Duodenal mucosa (tissue), 2 donors: ENCODE measurements around the gene SSX2IP.

Experiments
- H3K27ac ChIP-seq: one replicate; pipeline ENCODE4 v1.7.0; 2013; ENCODE audit warnings: low read depth, low read length
- H3K27me3 ChIP-seq, 2 donors: one replicate each; pipeline ENCODE4 v1.7.0; 2013; ENCODE audit warnings: low read length in 2 of 2, control low read depth in 1 of 2; ENCODE audit not compliant: insufficient read depth in 2 of 2, control insufficient read depth in 1 of 2
- H3K36me3 ChIP-seq, 2 donors: one replicate each; pipeline ENCODE4 v1.7.0; 2013; ENCODE audit warnings: low read length in 2 of 2, control low read depth in 1 of 2; ENCODE audit not compliant: insufficient read depth in 2 of 2, control insufficient read depth in 1 of 2
- H3K4me1 ChIP-seq, 2 donors: one replicate each; pipeline ENCODE4 v1.7.0; 2013; ENCODE audit warnings: low read length in 2 of 2, control low read depth in 1 of 2; ENCODE audit not compliant: insufficient read depth in 2 of 2, control insufficient read depth in 1 of 2
- H3K4me3 ChIP-seq, 2 donors: one replicate each; pipeline ENCODE4 v1.7.0; 2013; ENCODE audit warnings: low read length in 2 of 2, low read depth in 1 of 2
- H3K9ac ChIP-seq, 2 donors: one replicate each; pipeline ENCODE4 v1.7.0; 2013; ENCODE audit warnings: low read length in 2 of 2, low read depth in 1 of 2
- H3K9me3 ChIP-seq, 2 donors: one replicate each; pipeline ENCODE4 v1.7.0; 2013; ENCODE audit warnings: low read length in 2 of 2, control low read depth in 1 of 2; ENCODE audit not compliant: control insufficient read depth in 1 of 2

Gene SSX2IP

DNA sequence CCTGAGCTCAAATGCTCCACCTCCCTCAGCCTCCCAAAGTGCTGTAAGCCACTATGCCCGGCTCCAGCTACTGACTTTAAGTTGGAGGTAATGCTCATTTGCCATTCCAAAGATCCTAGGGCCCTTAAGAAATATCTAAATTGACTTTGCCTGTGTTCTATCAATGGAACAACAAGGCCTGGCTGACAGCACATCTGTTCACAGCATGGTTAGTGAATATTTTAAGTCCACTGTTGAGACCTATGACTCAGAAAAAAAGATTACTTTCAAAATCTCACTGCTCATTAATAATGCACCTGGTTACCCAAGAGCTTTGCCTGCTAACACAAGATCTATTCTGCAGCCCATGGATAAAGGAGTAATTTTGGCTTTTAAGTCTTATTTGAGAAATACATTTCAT, 3.5 kb upstream of the SSX2IP start:
- Histone ChIP-seq H3K36me3 (no peaks in the 10 kb centered on the region), H3K9me3 (no peaks in the 10 kb centered on the region), H3K4me1 (peaks cover 23 to 37% of the 10 kb centered on the region in 2 donors), H3K27ac (no peak overlapping the region), H3K4me3 (no peak overlapping the region), H3K27me3 (no peaks in the 10 kb centered on the region), H3K9ac (no peak overlapping the region)

DNA sequence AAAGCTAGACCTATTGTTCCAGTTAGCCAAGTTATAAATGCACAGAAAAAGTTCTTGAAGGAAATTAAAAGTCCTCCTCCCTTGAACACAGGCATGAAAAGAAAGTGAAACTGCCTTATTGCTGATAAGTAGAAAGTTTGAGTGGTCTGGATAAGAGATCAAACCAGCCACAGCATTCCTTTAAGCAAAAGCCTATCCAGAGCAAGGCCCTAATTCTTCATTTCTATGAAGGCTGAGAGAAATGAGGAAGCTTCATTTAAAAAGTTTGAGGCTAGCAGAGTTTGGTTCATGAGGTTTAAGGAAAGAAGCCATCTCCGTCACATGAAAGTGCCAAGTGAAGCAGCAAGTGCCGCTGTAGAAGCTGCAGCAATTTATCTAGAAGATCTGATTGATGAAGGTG, 2.7 kb upstream of the SSX2IP start:
- Histone ChIP-seq H3K9ac (peak overlapping the region; percentile 17 to 33), H3K27me3 (no peaks in the 10 kb centered on the region), H3K9me3 (no peaks in the 10 kb centered on the region), H3K36me3 (no peaks in the 10 kb centered on the region), H3K27ac (no peak overlapping the region), H3K4me1 (peaks cover 24 to 35% of the 10 kb centered on the region in 2 donors), H3K4me3 (peak overlapping the region in 1 of 2 donors; percentile 50)

DNA sequence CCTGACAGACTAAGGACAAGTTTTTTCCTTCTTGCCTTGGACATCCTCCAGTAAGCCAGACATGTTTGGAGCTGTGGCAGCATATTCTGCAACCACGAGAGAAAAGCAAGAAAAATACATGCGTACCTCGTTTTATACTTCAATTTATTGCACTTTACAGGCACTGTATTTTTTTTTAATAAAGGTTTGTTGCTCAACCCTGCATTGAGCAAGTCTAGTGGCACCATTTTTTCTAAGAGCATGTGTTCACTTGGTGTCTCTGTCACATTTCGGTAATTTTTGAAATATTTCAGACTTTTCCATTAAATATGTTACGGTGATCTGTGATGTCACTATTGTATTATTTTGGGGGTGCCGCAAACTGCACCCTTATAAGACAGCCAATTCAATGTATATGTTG, 2.1 kb upstream of the SSX2IP start:
- H3K27me3 ChIP-seq, result no peaks in the 10 kb centered on the region
- H3K4me1 ChIP-seq, result peaks cover 24 to 36% of the 10 kb centered on the region in 2 donors
- peak overlapping the region in 1 of 2 donors; percentile 33 for H3K9ac ChIP-seq
- no peaks in the 10 kb centered on the region for H3K9me3 ChIP-seq
- no peak overlapping the region for H3K4me3 ChIP-seq
- H3K27ac ChIP-seq, result no peak overlapping the region
- H3K36me3 ChIP-seq, result no peaks in the 10 kb centered on the region

DNA sequence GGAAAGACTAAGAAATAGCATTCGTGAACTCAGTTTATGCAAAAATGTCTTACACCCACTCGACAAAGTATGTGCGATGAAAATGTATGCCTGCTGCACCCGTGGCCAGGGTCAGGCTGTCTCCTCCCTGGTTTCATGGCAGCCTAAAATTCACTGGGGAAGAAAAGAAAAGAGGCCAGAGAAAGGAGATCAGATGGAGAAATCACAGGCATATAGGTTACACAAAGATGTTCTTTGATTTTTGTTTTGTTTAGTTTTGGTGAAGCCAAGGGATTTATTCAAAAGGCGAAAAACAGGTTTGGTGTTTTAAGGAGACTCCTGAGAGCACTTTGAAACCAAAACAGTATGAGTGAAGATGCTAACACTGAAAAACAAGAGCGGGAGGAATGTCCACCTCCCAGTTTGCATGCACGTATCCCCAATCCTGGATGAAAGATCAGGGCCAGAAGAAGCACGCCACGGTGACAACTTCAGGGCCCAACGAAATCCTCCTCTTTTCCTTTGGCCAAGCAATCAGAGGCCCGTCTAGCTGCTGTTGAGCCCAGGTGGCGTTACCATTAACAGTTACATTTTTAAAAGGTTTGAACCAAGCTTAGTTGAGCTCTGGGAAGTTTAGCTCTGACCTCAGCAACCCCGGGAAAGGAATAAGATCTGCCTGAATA, 992 bp upstream of the SSX2IP start:
- H3K4me3 ChIP-seq, result peak overlapping the region; percentile 69 to 86
- no peaks in the 10 kb centered on the region for H3K27me3 ChIP-seq
- peaks cover 24 to 39% of the 10 kb centered on the region in 2 donors for H3K4me1 ChIP-seq
- H3K27ac ChIP-seq, result peak overlapping the region; percentile 78
- no peaks in the 10 kb centered on the region for H3K36me3 ChIP-seq
- H3K9ac ChIP-seq, result peak overlapping the region; percentile 76 to 82
- no peaks in the 10 kb centered on the region for H3K9me3 ChIP-seq

DNA sequence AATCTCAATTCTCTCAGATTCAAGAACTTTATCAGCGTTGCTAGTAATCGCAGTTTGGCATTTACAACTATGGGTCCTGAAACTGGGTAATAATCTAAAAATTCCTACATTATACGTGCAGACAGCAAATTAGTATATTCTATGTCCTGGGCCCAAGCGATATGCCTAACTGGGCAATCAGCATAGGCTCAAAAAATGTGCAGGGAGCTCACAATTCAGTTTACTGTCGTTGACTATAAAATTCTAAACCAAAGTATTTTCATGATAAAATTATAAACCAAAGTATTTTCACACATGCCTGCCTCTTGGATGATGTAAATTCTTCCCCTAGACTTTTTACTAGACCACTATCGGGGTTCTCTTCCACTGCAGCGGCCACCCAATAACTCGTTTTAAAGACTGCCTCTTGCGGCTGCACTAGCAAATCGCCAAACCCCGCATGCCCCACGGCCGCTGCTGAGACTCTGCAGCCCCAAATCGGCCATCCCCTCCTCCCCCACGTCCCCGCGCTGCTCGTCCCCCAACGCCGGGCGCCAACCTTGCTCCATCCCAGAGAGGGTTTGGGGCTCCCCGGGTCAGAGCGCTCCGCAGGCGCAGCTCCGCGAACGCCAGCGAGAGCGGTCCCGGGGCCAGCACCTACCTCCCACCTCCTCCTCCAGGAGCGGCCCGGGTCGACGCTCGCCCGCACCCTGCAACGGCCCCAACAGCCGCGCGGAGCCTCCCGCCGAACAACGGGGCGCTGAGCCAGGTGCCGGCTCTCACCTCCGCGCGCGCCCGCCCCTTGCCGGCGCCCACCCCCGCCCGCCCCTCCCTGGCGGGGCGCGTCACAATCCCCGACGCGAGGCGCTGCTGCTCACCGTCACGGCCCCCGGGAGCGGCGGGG, 506 bp downstream of the SSX2IP start:
- no peaks in the 10 kb centered on the region for H3K27me3 ChIP-seq
- H3K9me3 ChIP-seq, result no peaks in the 10 kb centered on the region
- no peaks in the 10 kb centered on the region for H3K36me3 ChIP-seq
- peaks cover 24 to 39% of the 10 kb centered on the region in 2 donors for H3K4me1 ChIP-seq
- H3K4me3 ChIP-seq, result peak overlapping the region; percentile 69 to 86
- peak overlapping the region; percentile 78 for H3K27ac ChIP-seq
- H3K9ac ChIP-seq, result peak overlapping the region; percentile 67 to 73

DNA sequence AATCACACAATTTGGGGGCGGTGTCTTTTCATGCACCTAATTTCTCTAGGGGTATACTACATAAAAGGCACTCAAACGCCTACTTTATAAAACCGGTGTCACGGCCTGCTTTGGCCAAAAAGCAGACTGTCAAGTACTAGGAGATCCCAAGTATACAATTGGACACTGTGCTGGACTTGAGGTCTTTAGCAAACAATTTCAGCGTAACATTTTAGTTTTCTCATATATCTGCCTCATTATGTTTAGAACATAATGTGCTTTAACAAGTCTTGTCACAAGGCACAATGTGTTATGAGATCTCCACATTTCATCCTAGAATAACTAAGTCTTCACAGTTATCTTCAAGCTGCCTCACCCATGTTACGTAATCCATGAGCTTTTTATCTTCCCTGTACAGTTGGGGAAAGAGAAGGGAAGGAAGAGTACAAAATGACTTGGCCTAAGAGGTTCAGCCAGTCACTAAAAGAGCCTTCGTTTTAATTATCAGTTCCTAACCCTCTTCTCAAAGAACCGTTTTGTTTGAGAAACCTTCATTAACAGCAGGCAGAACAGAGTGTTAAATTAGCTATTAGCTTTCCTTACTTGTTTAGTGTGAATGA, 1.7 kb downstream of the SSX2IP start:
- Histone ChIP-seq H3K36me3 (no peaks in the 10 kb centered on the region), H3K4me3 (peak overlapping the region; percentile 69 to 86), H3K9me3 (no peaks in the 10 kb centered on the region), H3K9ac (peak overlapping the region; percentile 67 to 73), H3K27ac (no peak overlapping the region), H3K27me3 (no peaks in the 10 kb centered on the region), H3K4me1 (peaks cover 24 to 39% of the 10 kb centered on the region in 2 donors)

DNA sequence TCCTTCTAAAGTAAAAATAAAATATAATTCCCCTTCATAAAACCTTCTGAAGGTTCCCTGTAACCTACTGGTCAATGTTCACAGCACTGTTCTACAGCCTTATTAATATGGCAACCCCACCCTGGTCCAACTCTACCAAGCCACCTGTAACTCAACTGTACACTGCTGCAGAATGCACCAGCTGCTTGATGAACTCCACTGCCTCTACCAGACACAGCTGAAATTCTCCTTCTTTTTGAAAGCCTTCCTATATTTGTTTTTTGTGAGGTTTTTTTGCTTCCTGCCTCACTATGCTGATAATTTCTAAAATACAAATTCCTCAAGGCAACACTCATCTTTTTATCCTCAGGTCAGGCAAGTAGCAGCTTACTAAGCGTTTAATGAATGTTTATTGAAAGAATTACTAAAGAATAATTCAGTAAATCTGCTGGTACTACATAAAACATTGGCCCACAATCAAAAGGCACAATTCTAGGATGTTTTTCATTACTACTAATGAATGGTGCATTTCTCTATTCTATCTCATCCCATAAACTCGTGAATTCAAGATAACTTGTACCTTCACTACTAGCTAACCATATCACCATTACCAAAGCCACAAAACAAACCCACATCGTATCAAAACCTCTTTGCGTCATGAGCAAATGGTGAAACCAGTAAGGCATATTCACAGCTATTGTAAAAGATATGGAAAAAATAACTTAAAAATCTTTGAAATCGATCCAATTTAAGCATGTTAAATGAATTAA, 2.4 kb downstream of the SSX2IP start:
- Histone ChIP-seq H3K4me3 (peak overlapping the region in 1 of 2 donors; percentile 5), H3K9me3 (no peaks in the 10 kb centered on the region), H3K9ac (no peak overlapping the region), H3K27me3 (no peaks in the 10 kb centered on the region), H3K4me1 (peaks cover 24 to 36% of the 10 kb centered on the region in 2 donors), H3K36me3 (no peaks in the 10 kb centered on the region), H3K27ac (no peak overlapping the region)

DNA sequence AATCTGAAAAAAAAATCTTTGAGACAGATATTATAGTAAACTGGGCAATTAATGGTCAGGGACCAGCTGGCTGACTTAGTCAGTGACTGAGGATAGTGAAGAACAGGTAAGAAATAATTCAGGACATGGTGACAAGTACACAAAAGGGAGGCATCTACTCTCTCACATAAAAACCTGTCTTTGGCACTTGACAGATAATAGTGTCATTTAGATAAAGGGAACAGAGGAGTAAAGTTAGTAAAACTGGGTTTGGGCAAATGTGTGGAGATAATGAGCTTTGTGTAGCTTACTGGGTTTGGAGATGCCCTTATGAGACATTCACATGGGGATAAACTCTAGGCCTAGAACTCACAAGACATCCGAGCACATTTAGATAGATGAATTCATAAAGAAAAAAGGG, 4.0 kb downstream of the SSX2IP start:
- Histone ChIP-seq H3K9ac (no peak overlapping the region), H3K4me3 (no peak overlapping the region), H3K27me3 (no peaks in the 10 kb centered on the region), H3K4me1 (peaks cover 13 to 24% of the 10 kb centered on the region in 2 donors), H3K9me3 (no peaks in the 10 kb centered on the region), H3K27ac (no peak overlapping the region), H3K36me3 (no peaks in the 10 kb centered on the region)

DNA sequence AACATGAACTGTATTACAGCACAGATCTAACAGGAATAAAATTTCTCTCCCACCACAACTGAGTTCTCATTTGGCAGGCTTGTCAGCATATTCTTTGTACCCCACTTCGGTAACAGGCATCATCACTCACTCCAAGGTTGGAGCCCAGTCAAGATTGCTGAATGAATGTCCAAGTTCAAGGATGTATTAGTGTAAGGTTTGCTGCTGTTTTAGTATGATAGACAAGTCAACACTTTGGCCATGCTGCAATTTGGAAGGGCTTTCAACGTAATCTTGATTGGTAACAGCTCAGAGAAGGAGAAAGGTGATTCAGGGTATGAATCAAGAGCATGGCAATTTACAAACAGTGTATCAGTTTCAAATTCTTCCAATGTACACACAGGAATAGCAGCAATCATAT, 6.8 kb downstream of the SSX2IP start:
- H3K9me3 ChIP-seq, result no peaks in the 10 kb centered on the region
- H3K27me3 ChIP-seq, result no peaks in the 10 kb centered on the region
- no peak overlapping the region for H3K27ac ChIP-seq
- H3K4me1 ChIP-seq, result peaks cover 2 to 15% of the 10 kb centered on the region in 2 donors
- no peak overlapping the region for H3K9ac ChIP-seq
- H3K4me3 ChIP-seq, result no peak overlapping the region
- no peaks in the 10 kb centered on the region for H3K36me3 ChIP-seq
